K562 (cell line): ENCODE results near the gene INTS4. TPM values are rescaled to one million over a fixed set of nuclear protein-coding genes. Genes with fewer than 3 reads are reported as not detected.
A peak's percentile ranks its signal among the peaks of the same experiment; 100 is the strongest.

Source experiments
- ATAC-seq: fragments of 200-7000 bp; cut with Tn5 transposase; 3 replicates; pipeline ENCODE4 v1.9.1; 2020; ENCODE audit warnings: moderate library complexity
- BruUV-seq: library from RNA; stranded (reverse); fragments of 400-500 nt; replicated peaks from 2 replicates; lab custom pipeline; 2021; lab: Mats Ljungman, UMichigan
- CTCF ChIA-PET: fragments of 300-600 bp; formaldehyde crosslinking; extraction: SDS; loops from one replicate; lab custom pipeline; 2021; ENCODE audit warnings: low intra/inter-chr PET ratio; lab: Yijun Ruan, JAX
- POLR2A ChIA-PET: fragments of 300-600, 350-650 bp; sonication (Branson Sonifier 250); formaldehyde crosslinking; extraction: SDS; loops from one replicate; lab custom pipeline; 2021; ENCODE audit warnings: antibody characterized with exemption, inconsistent platforms; lab: Yijun Ruan, JAX
- DNase-seq, 4 experiments: peaks; one replicate each; pipeline versions ENCODE4 v3.0.0 to v3.0.0-alpha.2; 2011 to 2018; ENCODE audit warnings: low spot score in 3 of 4, mixed read lengths in 3 of 4; ENCODE audit errors: extremely low read depth in 1 of 4
- FAIRE-seq: peaks from 2 replicates; lab custom pipeline; 2011; peaks lifted over from hg19 to GRCh38; lab: Jason Lieb, UNC
- H2AFZ ChIP-seq: 2 replicates; pipeline ENCODE4 v1.6.0; 2011; ENCODE audit warnings: low read depth, low read length, control low read depth, inconsistent platforms
- H3K27ac ChIP-seq: fragments of 200-600 bp; 3 replicates; pipeline ENCODE4 v1.8.0; 2011; ENCODE audit warnings: low read depth, mild to moderate bottlenecking, control low read depth, inconsistent platforms, low read length, moderate library complexity, mixed read lengths; ENCODE audit errors: extremely low read depth
- H3K27me3 ChIP-seq, 2 experiments: fragments of 300-600 bp in 1 of 2; 2 replicates in 1 of 2; 3 replicates in 1 of 2; pipeline versions ENCODE4 v1.6.0 to v1.8.0; 2011; ENCODE audit warnings: inconsistent platforms in 2 of 2, low read length in 2 of 2, mild to moderate bottlenecking in 1 of 2, mixed read lengths in 1 of 2, moderate library complexity in 1 of 2; ENCODE audit not compliant: control insufficient read depth in 2 of 2, insufficient read depth in 2 of 2
- H3K36me3 ChIP-seq: fragments of 300-600 bp; 3 replicates; pipeline ENCODE4 v1.8.0; 2011; ENCODE audit warnings: mild to moderate bottlenecking, low read length, inconsistent platforms; ENCODE audit not compliant: control insufficient read depth, insufficient read depth
- H3K4me1 ChIP-seq, 2 experiments: fragments of 200-600 bp in 1 of 2; replicated peaks in 1 of 2; 2 replicates in 1 of 2; 3 replicates in 1 of 2; pipeline versions ENCODE4 v1.5.1 to v1.8.0; 2011; ENCODE audit warnings: inconsistent platforms in 2 of 2, low read length in 2 of 2, mild to moderate bottlenecking in 1 of 2, mixed read lengths in 1 of 2, moderate library complexity in 1 of 2; ENCODE audit not compliant: control insufficient read depth in 2 of 2, insufficient read depth in 2 of 2
- H3K4me2 ChIP-seq: 2 replicates; pipeline ENCODE4 v1.6.1; 2011; ENCODE audit warnings: low read length, control low read depth, inconsistent platforms, mixed read lengths; ENCODE audit not compliant: insufficient read depth
- H3K4me3 ChIP-seq: fragments of 200-600 bp; sonication (generic), shearing (Covaris generic); 2 replicates; pipeline ENCODE4 v1.5.1; 2016; ENCODE audit warnings: control low read depth, inconsistent platforms
- H3K79me2 ChIP-seq: fragments of 200-600 bp; 3 replicates; pipeline ENCODE4 v1.8.0; 2011; ENCODE audit warnings: low read length, inconsistent platforms; ENCODE audit not compliant: control insufficient read depth, insufficient read depth
- H3K9ac ChIP-seq, 2 experiments: 2 replicates each; pipeline versions ENCODE4 v1.6.0 to v1.6.1; 2011; ENCODE audit warnings: low read depth in 2 of 2, low read length in 2 of 2, control low read depth in 1 of 2, inconsistent platforms in 1 of 2, mild to moderate bottlenecking in 1 of 2, mixed read lengths in 1 of 2; ENCODE audit not compliant: insufficient read depth in 1 of 2
- H3K9me1 ChIP-seq: one replicate; pipeline ENCODE4 v1.6.0; 2011; ENCODE audit warnings: inconsistent platforms, mild to moderate bottlenecking, low read length, moderate library complexity; ENCODE audit not compliant: control insufficient read depth, insufficient read depth
- H3K9me3 ChIP-seq: replicated peaks from 2 replicates; pipeline ENCODE4 v1.5.1; 2011; ENCODE audit warnings: low read depth, low read length, inconsistent platforms; ENCODE audit not compliant: control insufficient read depth, insufficient read depth
- H4K20me1 ChIP-seq: replicated peaks from 2 replicates; pipeline ENCODE4 v1.6.1; 2011; ENCODE audit warnings: low read length, inconsistent platforms, mixed read lengths; ENCODE audit not compliant: control insufficient read depth, insufficient read depth
- CBFA2T2 ChIP-seq: fragments of 450-650 bp; conservative IDR thresholded peaks from 2 replicates; pipeline ENCODE4 v1.6.1; 2017; ENCODE audit warnings: mild to moderate bottlenecking
- FOS ChIP-seq: IDR thresholded peaks from 3 replicates; pipeline ENCODE4 v1.6.1; 2011; ENCODE audit not compliant: insufficient read length; ENCODE audit errors: extremely low read depth
- HMBOX1 ChIP-seq: sonication (generic); IDR thresholded peaks from 2 replicates; pipeline ENCODE4 v1.6.1; 2016
- JUN ChIP-seq, 2 experiments: sonication (generic) in 1 of 2; formaldehyde crosslinking in 1 of 2; IDR thresholded peaks; 2 replicates each; pipeline versions ENCODE4 v1.6.1 to v1.8.0; 2012 to 2022; ENCODE audit warnings: borderline replicate concordance in 2 of 2, mild to moderate bottlenecking in 2 of 2, improper control_type of control experiment in 1 of 2, low read depth in 1 of 2, low read length in 1 of 2, missing genetic modification reagents in 1 of 2
- MECOM ChIP-seq: fragments of 250-450 bp; sonication (Bioruptor Pico); IDR thresholded peaks from 2 replicates; pipeline ENCODE4 v1.8.0; 2022; ENCODE audit warnings: inconsistent platforms
- PATZ1 ChIP-seq: fragments of 250-450 bp; sonication (Bioruptor Pico); IDR thresholded peaks from 2 replicates; pipeline ENCODE4 v1.5.0; 2020; ENCODE audit warnings: mild to moderate bottlenecking, borderline replicate concordance
- POLR2A ChIP-seq: fragments of 450-650 bp; conservative IDR thresholded peaks from 2 replicates; pipeline ENCODE4 v1.6.1; 2016
- RBFOX2 ChIP-seq: fragments of 200-400 bp; formaldehyde crosslinking; IDR thresholded peaks from 2 replicates; pipeline ENCODE4 v1.6.1; 2017; ENCODE audit warnings: low read depth, mild to moderate bottlenecking, low read length, moderate library complexity
- ZBTB2 ChIP-seq: fragments of 450-650 bp; IDR thresholded peaks from 2 replicates; pipeline ENCODE4 v1.6.1; 2016; ENCODE audit warnings: antibody characterized with exemption
- ZNF592 ChIP-seq: fragments of 450-650 bp; IDR thresholded peaks from 2 replicates; pipeline ENCODE4 v1.6.1; 2017; ENCODE audit warnings: antibody characterized with exemption, mild to moderate bottlenecking
- ZNF668 ChIP-seq: fragments of 250-450 bp; sonication (Bioruptor Pico); IDR thresholded peaks from 2 replicates; pipeline ENCODE4 v1.8.0; 2022; ENCODE audit warnings: mild to moderate bottlenecking, inconsistent platforms
- ZNF766 ChIP-seq: fragments of 200-800 bp; sonication (Bioruptor generic); conservative IDR thresholded peaks from 2 replicates; pipeline ENCODE4 v1.6.1; 2016; ENCODE audit warnings: missing genetic modification characterization, missing compliant biosample characterization
- WGBS: fragments of 100-300 bp; shearing (Covaris generic); methylation state at CpG from one replicate; pipeline ENCODE4 v1.1.6; 2016; ENCODE audit warnings: low coverage, mixed read lengths; ENCODE audit not compliant: insufficient coverage; ENCODE audit errors: missing lambda C conversion rate; 5-methylcytosine and 5-hydroxymethylcytosine counted together
- in situ Hi-C: fragments of 300-500 bp; cut with MboI; formaldehyde crosslinking; loops from 4 replicates; pipeline ENCODE4 v1.15.0; 2018; ENCODE audit warnings: inconsistent platforms, mixed read lengths
- intact Hi-C: fragments of 100-400 bp; cut with micrococcal nuclease; formaldehyde crosslinking; loops from 2 replicates; pipeline ENCODE4 v1.14.2; 2022
- polyA plus RNA-seq, 8 experiments: library from polyadenylated mRNA; depleted of rRNA in 4 of 8; stranded (reverse) in 5 of 8; unstranded in 3 of 8; fragments of >200 nt; fragmentation: Nextera tagmentation in 2 of 8; fragmentation: Illumina TruSeq in 1 of 8; extraction: Ambion mirVana in 2 of 8; extraction: Trizol in 1 of 8; gene quantifications; 2 replicates each; pipeline versions ENCODE4 v1.2.1 to v1.2.3, GENCODE V29; 2011 to 2014; ENCODE audit warnings: inconsistent platforms in 1 of 8, missing spikeins in 1 of 8
- total RNA-seq, 7 experiments: library from RNA; depleted of rRNA in 6 of 7; stranded (reverse); fragments of >200 nt in 6 of 7; fragmentation: Illumina TruSeq in 2 of 7; extraction: Trizol in 2 of 7; gene quantifications; 2 replicates each; pipeline versions ENCODE4 v1.2.1 to v1.2.3, GENCODE V29; 2011 to 2021; ENCODE audit warnings: low replicate concordance in 1 of 7

The INTS4 gene
- total and polyA plus RNA-seq, 9 of the 15 experiments (the other 6 are each of a cell fraction or from before 2014, with no cell fraction given) = 28.4 to 53.4 (median 44.5) TPM

GRCh38 chr11:78040691-78041379 lies 46.4 kb upstream of the INTS4 start:
- Histone ChIP-seq H3K4me3 (no peak overlapping the region), H3K79me2 (no peaks in the 10 kb centered on the region), H3K4me1 (peaks cover 28 to 29% of the 10 kb centered on the region in 2 experiments), H3K27ac (peak overlapping the region; percentile 75), H3K9ac (peak overlapping the region; percentile 4 to 86; a peak in 3 of 4 replicates), H3K36me3 (no peaks in the 10 kb centered on the region), H2AFZ (peak overlapping the region; percentile 95), H4K20me1 (no peaks in the 10 kb centered on the region), H3K9me1 (no peaks in the 10 kb centered on the region), H3K4me2 (peak overlapping the region; percentile 71), H3K9me3 (no peaks in the 10 kb centered on the region), H3K27me3 (no peaks in the 10 kb centered on the region; a peak in 1 of 5 replicates)
- ATAC-seq (peak; percentile 71), DNase-seq (peak; percentile 46 to 70 (median 57)), FAIRE-seq (peak; percentile 19)
- in situ Hi-C loops (no loop called here), intact Hi-C loops (loop anchor here (10.0 kb wide), 1 partner anchor 386 kb away; no protein-coding TSS in a partner anchor)
- CTCF ChIA-PET = no interaction called here
- POLR2A ChIA-PET = interaction anchor here (0.7 to 1.2 kb wide), 6 partner anchors 9 to 147 kb away, joined by 3 to 5 read pairs (median 3); partner anchors contain the start of gene KCTD21
- WGBS = 50% methylated on average over 15 of the region's 15 CpGs
- no TSS peak for BruUV-seq
- peak; percentile 64; the same call in 1 of the 2 replicates for TF ChIP-seq JUN (IDR thresholded peaks at IDR 0.05; ENCODE audit: borderline replicate concordance, low read depth, low read length)
- TF ChIP-seq JUN (CRISPR knock-in tag; IDR thresholded peaks at IDR 0.05; ENCODE audit: borderline replicate concordance) = no peak
- no peak for TF ChIP-seq ZNF766 (CRISPR knock-in tag)
- peak; percentile 85 for TF ChIP-seq ZNF592
- no peak for TF ChIP-seq PATZ1 (CRISPR knock-in tag)
- TF ChIP-seq ZNF668 (CRISPR knock-in tag) = peak; percentile 36; the same call in 1 of the 2 replicates
- TF ChIP-seq CBFA2T2 = no peak
- TF ChIP-seq ZBTB2 = no peak; the same call in 1 of the 2 replicates
- peak; percentile 64 for TF ChIP-seq POLR2A
- peak; percentile 20; the same call in 1 of the 2 replicates for TF ChIP-seq MECOM (CRISPR knock-in tag)
- TF ChIP-seq RBFOX2 = peak; percentile 45
- peak; percentile 14 for TF ChIP-seq FOS
- 0 out of 2 replicates have a peak, but pooled peaks have one; percentile 40 for TF ChIP-seq HMBOX1
